Fibroblast of villous mesenchyme (primary cell): Measurements from ENCODE around the gene TP53I11. TPM values are rescaled to one million over a fixed set of nuclear protein-coding genes. Genes with fewer than 3 reads are reported as not detected.

Experiments
- DNase-seq: peaks from one replicate; pipeline ENCODE4 v3.0.0-alpha.2; 2010; ENCODE audit warnings: low read depth
- H3K4me3 ChIP-seq: 2 replicates; pipeline ENCODE4 v1.5.1; 2011; ENCODE audit warnings: low read depth, mild to moderate bottlenecking, low read length
- CTCF ChIP-seq: IDR thresholded peaks from 2 replicates; pipeline ENCODE4 v1.5.1; 2012; ENCODE audit warnings: low read depth, mild to moderate bottlenecking, low read length; ENCODE audit not compliant: insufficient read depth
- total RNA-seq: library from RNA; depleted of rRNA; stranded (reverse); fragments of >200 nt; gene quantifications from 2 replicates; pipeline ENCODE4 v1.2.3, GENCODE V29; 2012

The TP53I11 gene
- total RNA-seq, 1 donor = 38.4 TPM

GRCh38 chr11:44928144-44928543 lies 22.5 kb downstream of the TP53I11 start:
- no peak for TF ChIP-seq CTCF
- H3K4me3 ChIP-seq = no peak overlapping the region
- DNase-seq = no peak

DNA sequence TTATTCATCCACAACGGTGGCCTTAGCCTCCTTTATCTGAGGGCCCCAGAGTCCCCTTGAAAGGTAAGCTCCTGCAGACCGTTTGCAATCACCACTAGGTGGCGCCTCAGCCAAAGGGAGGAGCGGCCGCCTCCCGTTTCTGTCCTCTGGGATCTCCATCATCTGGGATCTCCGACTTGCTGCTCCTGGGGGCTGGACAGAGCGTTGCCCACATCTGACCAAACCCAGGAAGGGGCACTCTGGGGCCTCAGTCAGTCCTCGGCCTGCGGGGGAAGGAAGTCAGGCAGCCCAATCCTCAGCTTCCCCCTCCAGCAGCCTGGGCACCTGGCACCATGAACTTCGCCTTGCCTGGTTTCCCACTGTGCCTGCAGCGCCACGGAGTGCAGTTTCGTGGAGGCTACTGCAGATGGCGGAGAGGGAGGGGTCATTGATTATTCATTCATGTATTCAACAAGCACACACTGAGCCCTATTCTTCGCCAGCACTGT lies 23.5 kb downstream of the TP53I11 start:
- no peak overlapping the region for H3K4me3 ChIP-seq
- peak; percentile 88 for TF ChIP-seq CTCF
- peak; percentile 70 for DNase-seq

GRCh38 chr11:44926036-44926435 lies 24.6 kb downstream of the TP53I11 start:
- TF ChIP-seq CTCF = no peak
- DNase-seq = no peak
- no peak overlapping the region for H3K4me3 ChIP-seq

- no peak overlapping the region for H3K4me3 ChIP-seq
- TF ChIP-seq CTCF = no peak
- DNase-seq = no peak
These were observed 26.9 kb downstream of the TP53I11 start for GRCh38 chr11:44923806-44924205.

DNA sequence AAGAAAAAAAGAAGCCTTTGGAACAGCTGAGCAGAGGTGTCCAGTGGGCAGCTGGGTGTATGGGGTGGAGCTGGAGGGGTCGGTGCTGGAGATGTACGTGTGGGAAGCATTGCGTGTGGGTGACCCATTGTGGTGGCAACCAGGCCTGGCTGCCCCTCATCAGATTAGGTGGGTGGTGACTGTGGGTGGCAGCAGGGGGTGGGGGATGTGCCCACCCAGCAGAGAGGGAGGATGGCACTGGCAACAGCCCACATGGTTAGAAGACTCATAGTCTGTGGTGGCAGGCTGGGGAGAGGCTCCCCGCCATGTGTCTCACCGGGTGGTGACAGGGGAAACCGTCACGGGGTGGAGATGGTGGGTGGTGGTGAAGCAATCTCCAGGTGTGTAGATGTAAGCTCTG lies 27.6 kb downstream of the TP53I11 start:
- no peak for DNase-seq
- no peak for TF ChIP-seq CTCF
- H3K4me3 ChIP-seq = no peak overlapping the region

DNA sequence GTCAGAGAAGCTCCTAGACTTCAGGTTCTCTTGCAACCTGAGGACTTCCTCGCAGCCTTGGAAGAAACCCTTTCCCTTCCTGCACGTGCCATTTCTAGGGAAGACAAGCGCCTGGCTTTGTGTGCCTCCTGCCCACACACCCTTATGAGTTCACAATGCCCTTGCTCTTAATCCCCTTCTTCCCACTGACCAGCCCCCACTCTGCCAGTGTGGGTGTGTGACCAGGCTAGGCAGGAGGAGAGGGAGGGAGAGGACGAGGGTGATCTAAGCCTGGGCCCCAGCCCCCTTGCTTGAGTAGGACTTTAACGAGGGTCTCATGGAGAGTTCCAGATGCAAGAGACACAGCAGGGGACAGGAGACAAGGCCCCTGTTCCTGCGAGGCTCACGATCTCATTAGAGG lies 30.2 kb downstream of the TP53I11 start:
- H3K4me3 ChIP-seq = no peak overlapping the region
- TF ChIP-seq CTCF = no peak
- no peak for DNase-seq

DNA sequence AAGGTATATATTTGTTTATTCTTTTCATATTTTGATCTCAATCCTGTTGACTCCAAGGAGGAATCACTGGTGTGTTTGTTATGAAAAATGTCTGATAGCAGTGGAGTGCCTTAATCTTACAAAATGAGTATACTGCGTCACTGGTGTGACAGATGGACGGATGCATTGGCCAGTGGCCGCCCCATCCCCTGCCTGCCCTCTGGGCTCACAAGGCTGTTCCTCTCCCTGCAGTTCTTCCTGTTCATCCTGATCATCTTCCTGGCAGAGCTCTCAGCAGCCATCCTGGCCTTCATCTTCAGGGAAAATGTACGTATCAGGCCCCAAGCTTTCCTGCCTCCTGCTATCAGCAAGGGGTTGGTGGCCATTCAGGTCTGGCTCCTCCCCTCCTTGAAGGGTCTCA lies 32.9 kb downstream of the TP53I11 start:
- H3K4me3 ChIP-seq = no peak overlapping the region
- no peak for DNase-seq
- TF ChIP-seq CTCF = no peak
